ENCODE results near the gene TPRX2.

- TF ChIP-seq CTCF (conservative IDR thresholded peaks at IDR 0.05), result no peak
- TF ChIP-seq ZFX (IDR thresholded peaks at IDR 0.05), result no peak
These were observed 23.0 kb upstream of the TPRX2 start for GRCh38 chr19:47836038-47836437.
